Pancreas (tissue), 10 donors: ENCODE data around the gene PPP4R3C. TPM values are rescaled to one million over a fixed set of nuclear protein-coding genes. Genes with fewer than 3 reads are reported as not detected.
"Not testable (repeated sequence)": the region's sequence is repeated elsewhere in the genome, so short reads cannot be mapped to it uniquely, and the experiment has no call there.

Experiments used
- ATAC-seq, 4 donors: fragments of 200-7000 bp; cut with Tn5 transposase; one replicate each; pipeline versions ENCODE4 v1.8.0 to v1.9.1; 2020; ENCODE audit warnings: mild to moderate bottlenecking in 4 of 4, moderate library complexity in 4 of 4
- DNase-seq, 6 donors: peaks; one replicate each; pipeline ENCODE4 v3.0.0-alpha.2; 2020
- FAIRE-seq: peaks from 2 replicates; lab custom pipeline; 2012; peaks lifted over from hg19 to GRCh38; lab: Jason Lieb, UNC
- H3K27ac ChIP-seq, 4 donors: fragments of 200-600 bp; sonication (generic); 1 replicate in 3 of 4; 2 replicates in 1 of 4; pipeline versions ENCODE4 v1.5.0 to v1.8.0; 2020
- H3K27me3 ChIP-seq, 4 donors: fragments of 200-600 bp; one replicate each; pipeline ENCODE4 v1.8.0; 2021
- H3K36me3 ChIP-seq, 3 donors: fragments of 200-600 bp; sonication (generic) in 1 of 3; one replicate each; pipeline versions ENCODE4 v1.5.0 to v1.8.0; 2020 to 2021
- H3K4me1 ChIP-seq, 3 donors: fragments of 200-600 bp; one replicate each; pipeline ENCODE4 v1.8.0; 2021
- H3K4me3 ChIP-seq, 4 donors: fragments of 200-600 bp; sonication (generic) in 2 of 4; one replicate each; pipeline versions ENCODE4 v1.5.0 to v1.8.0; 2020 to 2021
- H3K9me3 ChIP-seq, 4 donors: fragments of 200-600 bp; one replicate each; pipeline ENCODE4 v1.8.0; 2021
- WGBS, 2 donors: extraction: QIAGEN DNeasy Blood & Tissue Kit; methylation state at CpG; one replicate each; pipeline ENCODE4 v1.1.7; 2013; 5-methylcytosine and 5-hydroxymethylcytosine counted together
- intact Hi-C, 3 donors: fragments of 100-400 bp; cut with DNase I; formaldehyde crosslinking; loops; one replicate each; pipeline versions ENCODE4 v1.11.1 to v1.14.2; 2022
- polyA plus RNA-seq, 2 donors: library from polyadenylated mRNA; stranded (reverse); fragments of 200-250 nt; gene quantifications; one replicate each; pipeline ENCODE4 v1.2.3, GENCODE V29; 2013
- total RNA-seq, 6 donors: library from RNA; stranded (reverse); fragmentation: NEBNext Ultra II Directional in 4 of 6; extraction: Animal tissue kit (Norgen Biotek cat#: 25700) in 4 of 6; gene quantifications; one replicate each; pipeline versions ENCODE4 v1.2.1 to v1.2.4, GENCODE V29; 2021 to 2023
- TF ChIP-seq, protein P1 (sequence below), 4 donors: fragments of 200-600 bp; sonication (generic) in 3 of 4; IDR thresholded peaks; one replicate each; pipeline versions ENCODE4 v1.5.0 to v1.8.0; 2021; ENCODE audit warnings: antibody characterized with exemption in 4 of 4
- donor health status: healthy with polysubstance abuse.
- donor health status: DM: no; HTN: no; CAD: no; lungs with moderate emphysema.
- donor health status: DM: no; HTN: no; CAD: no.
- donor health status: control.
- donor health status: control.
- donor health status: Bipolar disorder and iron deficiency.
- donor health status: DM: yes; HTN: yes; CAD: no.
- donor health status: DM: no; HTN: no; CAD: no.
- donor health status: DM: no; HTN: no; CAD: no.
- donor health status: DM: yes; HTN: yes; CAD: no.

PPP4R3C gene
- total and polyA plus RNA-seq, 8 donors: not detected

DNA sequence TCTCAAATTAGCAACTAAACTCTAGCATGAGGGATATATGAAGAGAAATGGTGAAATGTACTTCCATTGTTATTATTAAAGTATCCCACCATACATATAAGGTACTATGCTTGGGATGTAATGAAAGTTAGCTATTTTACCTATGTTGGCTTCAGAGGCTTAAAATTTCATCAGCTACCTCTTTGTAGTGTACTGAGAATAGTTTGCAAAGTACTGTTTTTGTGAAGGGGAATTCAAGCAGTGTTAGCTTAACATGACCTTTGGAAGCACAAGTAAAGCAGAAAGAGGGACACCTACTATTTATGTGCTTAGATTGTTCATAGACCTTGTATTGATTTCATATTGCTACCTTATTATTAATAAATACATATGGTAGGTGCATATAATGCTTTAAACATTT lies 11.8 kb downstream of the PPP4R3C start:
- FAIRE-seq (no peak), ATAC-seq (no peak), DNase-seq (no peak)
- H3K27me3 ChIP-seq: no peaks in the 10 kb centered on the region
- H3K9me3 ChIP-seq: no peaks in the 10 kb centered on the region
- intact Hi-C loops: no loop called here
- H3K36me3 ChIP-seq: no peaks in the 10 kb centered on the region
- H3K4me1 ChIP-seq: no peaks in the 10 kb centered on the region
- H3K4me3 ChIP-seq: no peak overlapping the region
- H3K27ac ChIP-seq: no peak overlapping the region
- TF ChIP-seq, protein P1, sequence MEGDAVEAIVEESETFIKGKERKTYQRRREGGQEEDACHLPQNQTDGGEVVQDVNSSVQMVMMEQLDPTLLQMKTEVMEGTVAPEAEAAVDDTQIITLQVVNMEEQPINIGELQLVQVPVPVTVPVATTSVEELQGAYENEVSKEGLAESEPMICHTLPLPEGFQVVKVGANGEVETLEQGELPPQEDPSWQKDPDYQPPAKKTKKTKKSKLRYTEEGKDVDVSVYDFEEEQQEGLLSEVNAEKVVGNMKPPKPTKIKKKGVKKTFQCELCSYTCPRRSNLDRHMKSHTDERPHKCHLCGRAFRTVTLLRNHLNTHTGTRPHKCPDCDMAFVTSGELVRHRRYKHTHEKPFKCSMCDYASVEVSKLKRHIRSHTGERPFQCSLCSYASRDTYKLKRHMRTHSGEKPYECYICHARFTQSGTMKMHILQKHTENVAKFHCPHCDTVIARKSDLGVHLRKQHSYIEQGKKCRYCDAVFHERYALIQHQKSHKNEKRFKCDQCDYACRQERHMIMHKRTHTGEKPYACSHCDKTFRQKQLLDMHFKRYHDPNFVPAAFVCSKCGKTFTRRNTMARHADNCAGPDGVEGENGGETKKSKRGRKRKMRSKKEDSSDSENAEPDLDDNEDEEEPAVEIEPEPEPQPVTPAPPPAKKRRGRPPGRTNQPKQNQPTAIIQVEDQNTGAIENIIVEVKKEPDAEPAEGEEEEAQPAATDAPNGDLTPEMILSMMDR (IDR thresholded peaks at IDR 0.05): no peak

DNA sequence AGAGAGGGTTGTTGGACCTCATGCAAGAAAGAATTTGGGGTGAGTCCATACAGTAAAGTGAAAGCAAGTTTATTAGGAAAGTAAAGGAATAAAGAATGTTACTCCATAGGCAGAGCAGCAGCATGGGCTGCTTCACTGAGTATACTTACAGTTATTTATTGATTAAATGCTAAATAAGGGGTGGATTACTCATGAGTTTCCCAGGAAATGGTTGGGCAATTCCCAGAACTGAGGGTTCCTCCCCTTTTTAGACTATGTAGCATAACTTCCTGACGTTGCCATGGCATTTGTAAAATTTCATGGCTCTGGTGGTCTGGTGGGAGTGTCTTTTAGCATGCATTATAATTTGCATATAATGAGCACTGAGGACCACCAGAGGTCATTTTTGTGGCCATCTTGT lies 16.7 kb downstream of the PPP4R3C start:
- Histone ChIP-seq H3K4me3 (no peak overlapping the region), H3K36me3 (no peaks in the 10 kb centered on the region), H3K27ac (no peak overlapping the region), H3K4me1 (no peaks in the 10 kb centered on the region), H3K9me3 (no peaks in the 10 kb centered on the region), H3K27me3 (no peaks in the 10 kb centered on the region)
- intact Hi-C loops: no loop called here
- WGBS, 2 donors: 54 to 58% methylated on average over 1 of the region's 1 CpG
- TF ChIP-seq, protein P1 (IDR thresholded peaks at IDR 0.05): no peak
- no peak for FAIRE-seq
- ATAC-seq: peak in 1 of 4 donors; percentile 22
- DNase-seq: no peak

- no peak overlapping the region for H3K4me3 ChIP-seq
- H3K36me3 ChIP-seq: no peaks in the 10 kb centered on the region
- no peaks in the 10 kb centered on the region for H3K9me3 ChIP-seq
- H3K27me3 ChIP-seq: no peaks in the 10 kb centered on the region
- DNase-seq (no peak), ATAC-seq (peak in 1 of 4 donors; percentile 24), FAIRE-seq (no peak)
- WGBS, 2 donors: 54 to 57% methylated on average over 2 of the region's 2 CpGs
- H3K27ac ChIP-seq: no peak overlapping the region
- no peaks in the 10 kb centered on the region for H3K4me1 ChIP-seq
- intact Hi-C loops: no loop called here
- TF ChIP-seq, protein P1 (IDR thresholded peaks at IDR 0.05): no peak
These were observed 17.7 kb downstream of the PPP4R3C start for GRCh38 chrX:27445438-27445837.

DNA sequence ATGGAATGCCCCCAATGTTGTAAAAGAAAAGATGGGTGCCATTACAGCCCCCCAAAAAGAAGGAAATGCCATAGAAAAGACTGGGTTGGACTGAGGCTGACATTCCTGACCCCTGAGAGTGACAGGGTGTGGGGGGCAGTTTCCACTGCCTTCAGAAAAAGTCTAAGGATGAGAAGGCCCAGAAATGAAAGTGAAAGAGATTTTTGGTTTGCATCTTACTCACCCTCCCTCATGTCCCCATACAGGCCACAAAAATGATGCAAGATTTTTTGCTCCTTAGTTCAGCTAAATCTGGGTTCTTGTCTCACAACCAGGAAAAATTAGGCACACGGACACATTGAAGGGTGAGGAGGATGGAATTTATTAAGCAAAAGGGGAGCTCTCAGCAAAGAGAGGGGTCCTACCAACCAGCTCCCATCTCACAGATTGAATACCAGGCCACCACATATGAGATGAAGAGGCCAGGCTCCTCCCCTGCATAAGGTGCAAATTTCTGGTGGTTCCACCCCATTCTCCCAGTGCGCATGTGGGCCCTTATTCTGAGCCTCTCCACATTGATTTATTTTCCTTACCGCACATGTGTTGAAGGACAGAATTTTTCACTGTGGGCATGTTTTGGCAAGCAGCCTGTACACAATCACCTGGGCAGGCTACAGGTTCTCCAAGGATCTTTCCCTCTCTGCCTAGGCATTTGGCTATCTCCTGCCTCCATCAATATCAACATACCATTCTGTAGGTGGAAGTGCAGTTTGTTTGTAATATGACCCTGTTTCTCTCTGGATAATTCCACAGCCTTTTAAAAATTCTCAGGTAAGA lies 18.8 kb downstream of the PPP4R3C start:
- H3K9me3 ChIP-seq: no peaks in the 10 kb centered on the region
- TF ChIP-seq, protein P1 (IDR thresholded peaks at IDR 0.05): no peak
- no peaks in the 10 kb centered on the region for H3K36me3 ChIP-seq
- intact Hi-C loops: no loop called here
- no peaks in the 10 kb centered on the region for H3K27me3 ChIP-seq
- H3K27ac ChIP-seq: no peak overlapping the region
- no peaks in the 10 kb centered on the region for H3K4me1 ChIP-seq
- DNase-seq (peak in 3 of 6 donors; percentile 2 to 30 (median 19)), ATAC-seq (peak in 3 of 4 donors; percentile 50 to 87 (median 67)), FAIRE-seq (no peak)
- WGBS, 2 donors: 47 to 52% methylated on average over 3 of the region's 3 CpGs
- no peak overlapping the region for H3K4me3 ChIP-seq

GRCh38 chrX:27442392-27442791 lies 20.7 kb downstream of the PPP4R3C start:
- H3K27me3 ChIP-seq, H3K27ac ChIP-seq, intact Hi-C loops, ATAC-seq, H3K4me3 ChIP-seq, H3K4me1 ChIP-seq, FAIRE-seq, DNase-seq, H3K36me3 ChIP-seq, H3K9me3 ChIP-seq: not testable (repeated sequence)
- WGBS, 2 donors: 76 to 95% methylated on average over 7 of the region's 7 CpGs
